Liver (tissue), 3 donors: ENCODE results near the gene GABBR2.

ENCODE experiments used
- CTCF ChIP-seq: fragments of 150-350 bp; IDR thresholded peaks from 2 replicates; pipeline ENCODE4 v1.5.1; 2017; ENCODE audit warnings: improper control_type of control experiment, low read depth, low read length; ENCODE audit not compliant: missing input control
- SP1 ChIP-seq: IDR thresholded peaks from 2 replicates; pipeline ENCODE4 v1.6.1; 2018; ENCODE audit warnings: antibody characterized with exemption, mild to moderate bottlenecking
- donor health status: healthy.
- donor health status: healthy.

- no peak for TF ChIP-seq CTCF
- no peak for TF ChIP-seq SP1
Observed at GRCh38 chr9:98316445-98317133, 392.1 kb downstream of the GABBR2 start.
